Measurements from ENCODE around the gene APRT. TPM values are rescaled to one million over a fixed set of nuclear protein-coding genes. Genes with fewer than 3 reads are reported as not detected.

The APRT gene
- total RNA-seq, 2 donors from 2014 or later: 45.5 to 80.7 TPM

- Histone ChIP-seq H3K4me1 (ENCODE audit: control insufficient read depth in 1 of 2, low read depth in 2 of 2) (peaks cover 11 to 34% of the 10 kb centered on the region in 2 donors), H3K9me3 (no peaks in the 10 kb centered on the region), H3K4me3 (no peak overlapping the region), H3K27me3 (replicated peaks; ENCODE audit: insufficient read depth) (no peaks in the 10 kb centered on the region), H3K36me3 (peaks cover 11% of the 10 kb centered on the region), H3K27ac (peak overlapping the region; percentile 78 to 93)
- TF ChIP-seq CTCF (IDR thresholded peaks at IDR 0.05): no peak
- DNase-seq (ENCODE audit: low spot score): no peak
- no peak for ATAC-seq (ENCODE audit: insufficient number of reproducible peaks, low FRiP score, low read depth)
Measured at GRCh38 chr16:88813269-88814143, 1.8 kb upstream of the APRT start.

- TF ChIP-seq CTCF (IDR thresholded peaks at IDR 0.05): peak; percentile 1
- peaks cover 11% of the 10 kb centered on the region for H3K36me3 ChIP-seq
- no peaks in the 10 kb centered on the region for H3K9me3 ChIP-seq
- no peak for ATAC-seq (ENCODE audit: insufficient number of reproducible peaks, low FRiP score, low read depth)
- peak overlapping the region; percentile 78 to 93 for H3K27ac ChIP-seq
- no peaks in the 10 kb centered on the region for H3K27me3 ChIP-seq (replicated peaks; ENCODE audit: insufficient read depth)
- peak overlapping the region; percentile 87 for H3K4me3 ChIP-seq
- no peak for DNase-seq (ENCODE audit: low spot score)
- H3K4me1 ChIP-seq (ENCODE audit: control insufficient read depth in 1 of 2, low read depth in 2 of 2): peaks cover 11 to 34% of the 10 kb centered on the region in 2 donors
Measured at GRCh38 chr16:88812513-88813268, 963 bp upstream of the APRT start.

- Histone ChIP-seq H3K27ac (peak overlapping the region; percentile 78 to 93), H3K4me1 (ENCODE audit: control insufficient read depth in 1 of 2, low read depth in 2 of 2) (peaks cover 11 to 34% of the 10 kb centered on the region in 2 donors), H3K36me3 (peaks cover 11% of the 10 kb centered on the region), H3K9me3 (no peaks in the 10 kb centered on the region), H3K4me3 (peak overlapping the region; percentile 87), H3K27me3 (replicated peaks; ENCODE audit: insufficient read depth) (no peaks in the 10 kb centered on the region)
- peak; percentile 25 for DNase-seq (ENCODE audit: low spot score)
- peak; percentile 52 for ATAC-seq (ENCODE audit: insufficient number of reproducible peaks, low FRiP score, low read depth)
- no peak for TF ChIP-seq CTCF (IDR thresholded peaks at IDR 0.05)
Measured at GRCh38 chr16:88810912-88811768, 588 bp downstream of the APRT start.

GRCh38 chr16:88810166-88810911 is 1.4 kb downstream of the APRT start:
- Histone ChIP-seq H3K9me3 (no peaks in the 10 kb centered on the region), H3K4me3 (peak overlapping the region; percentile 87), H3K27ac (peak overlapping the region; percentile 78 to 93), H3K27me3 (replicated peaks; ENCODE audit: insufficient read depth) (no peaks in the 10 kb centered on the region), H3K4me1 (ENCODE audit: control insufficient read depth in 1 of 2, low read depth in 2 of 2) (peaks cover 11 to 34% of the 10 kb centered on the region in 2 donors), H3K36me3 (peaks cover 11% of the 10 kb centered on the region)
- TF ChIP-seq CTCF (IDR thresholded peaks at IDR 0.05): no peak
- ATAC-seq (ENCODE audit: insufficient number of reproducible peaks, low FRiP score, low read depth): no peak
- no peak for DNase-seq (ENCODE audit: low spot score)
